Keratinocyte (primary cell): ENCODE measurements around the gene LSM3. TPM values are rescaled to one million over a fixed set of nuclear protein-coding genes. Genes with fewer than 3 reads are reported as not detected.

Source experiments
- DNase-seq: peaks from one replicate; pipeline ENCODE4 v3.0.0-alpha.2; 2011; ENCODE audit warnings: low read depth, missing footprints, low spot score
- FAIRE-seq: peaks from 2 replicates; lab custom pipeline; 2011; peaks lifted over from hg19 to GRCh38; lab: Jason Lieb, UNC
- H2AFZ ChIP-seq: 2 replicates; pipeline ENCODE4 v1.6.0; 2012; ENCODE audit warnings: low read length, control low read depth, inconsistent platforms; ENCODE audit not compliant: control insufficient read depth
- H3K27ac ChIP-seq: 2 replicates; pipeline ENCODE4 v1.5.1; 2011; ENCODE audit warnings: low read length; ENCODE audit not compliant: control insufficient read depth, insufficient read depth
- H3K27me3 ChIP-seq: 3 replicates; pipeline ENCODE4 v1.6.0; 2011; ENCODE audit warnings: low read length; ENCODE audit not compliant: control insufficient read depth, insufficient read depth; ENCODE audit errors: extremely low read depth
- H3K36me3 ChIP-seq, 2 experiments: 2 replicates in 1 of 2; 3 replicates in 1 of 2; pipeline ENCODE4 v1.5.1; 2011; ENCODE audit warnings: low read length in 2 of 2, mild to moderate bottlenecking in 1 of 2; ENCODE audit not compliant: control insufficient read depth in 2 of 2, insufficient read depth in 2 of 2; ENCODE audit errors: extremely low read depth in 1 of 2
- H3K4me1 ChIP-seq: 3 replicates; pipeline ENCODE4 v1.5.1; 2011; ENCODE audit warnings: low read length; ENCODE audit not compliant: control insufficient read depth, insufficient read depth; ENCODE audit errors: extremely low read depth
- H3K4me2 ChIP-seq: 3 replicates; pipeline ENCODE4 v1.6.0; 2011; ENCODE audit warnings: low read depth, low read length; ENCODE audit not compliant: control insufficient read depth, insufficient read depth; ENCODE audit errors: extremely low read depth
- H3K4me3 ChIP-seq, 3 experiments: fragments of 200-600 bp in 1 of 3; sonication (generic) in 1 of 3; 2 replicates in 2 of 3; 3 replicates in 1 of 3; pipeline ENCODE4 v1.5.1; 2011 to 2016; ENCODE audit warnings: low read length in 3 of 3, mild to moderate bottlenecking in 3 of 3, control low read depth in 2 of 3, inconsistent platforms in 1 of 3, low read depth in 1 of 3, mixed read lengths in 1 of 3, mixed run types in 1 of 3, moderate library complexity in 1 of 3; ENCODE audit not compliant: control insufficient read depth in 2 of 3, insufficient read depth in 2 of 3; ENCODE audit errors: extremely low read depth in 1 of 3
- H3K79me2 ChIP-seq: 2 replicates; pipeline ENCODE4 v1.6.0; 2012; ENCODE audit warnings: low read length; ENCODE audit not compliant: control insufficient read depth, insufficient read depth
- H3K9ac ChIP-seq: 3 replicates; pipeline ENCODE4 v1.6.0; 2011; ENCODE audit warnings: low read length; ENCODE audit not compliant: control insufficient read depth, insufficient read depth; ENCODE audit errors: extremely low read depth
- H3K9me1 ChIP-seq: 3 replicates; pipeline ENCODE4 v1.6.0; 2011; ENCODE audit warnings: low read length; ENCODE audit not compliant: control insufficient read depth, insufficient read depth; ENCODE audit errors: extremely low read depth
- H3K9me3 ChIP-seq: 2 replicates; pipeline ENCODE4 v1.5.1; 2012; ENCODE audit warnings: low read depth, low read length; ENCODE audit not compliant: control insufficient read depth
- H4K20me1 ChIP-seq: 3 replicates; pipeline ENCODE4 v1.6.0; 2011; ENCODE audit warnings: low read length; ENCODE audit not compliant: control insufficient read depth, insufficient read depth; ENCODE audit errors: extremely low read depth
- CTCF ChIP-seq, 3 experiments: IDR thresholded peaks in 1 of 3; conservative IDR thresholded peaks in 1 of 3; optimal IDR thresholded peaks in 1 of 3; 2 replicates in 2 of 3; 3 replicates in 1 of 3; pipeline versions ENCODE3 to v1.5.1; 2011; ENCODE audit warnings: low read length in 3 of 3, mild to moderate bottlenecking in 3 of 3, moderate library complexity in 2 of 3, control low read depth in 1 of 3, inconsistent platforms in 1 of 3; ENCODE audit not compliant: insufficient read depth in 2 of 3; ENCODE audit errors: extremely low read depth in 1 of 3
- EZH2 ChIP-seq: IDR thresholded peaks from one replicate; pipeline ENCODE4 v1.6.1; 2012; ENCODE audit warnings: inconsistent platforms, mild to moderate bottlenecking, low read length, moderate library complexity
- dilution Hi-C: fragments of 300-500 bp; cut with MboI; formaldehyde crosslinking; loops from one replicate; pipeline ENCODE4 v1.7.0; 2020; ENCODE audit warnings: low sequenced_read_pairs; ENCODE audit not compliant: extremely low pct_ligation_motif_present
- polyA plus RNA-seq, 5 experiments: library from polyadenylated mRNA; depleted of rRNA in 3 of 5; stranded (reverse) in 3 of 5; stranded (forward) in 1 of 5; unstranded in 1 of 5; fragments of >200 nt; gene quantifications; 1 replicate in 1 of 5; 2 replicates in 3 of 5; 3 replicates in 1 of 5; pipeline versions ENCODE4 v1.2.1 to v1.2.3, GENCODE V29; 2011 to 2012; ENCODE audit warnings: missing spikeins in 2 of 5, low read depth in 1 of 5, low replicate concordance in 1 of 5

The LSM3 gene
- polyA plus RNA-seq, 1 donor (not counting 4 experiments of a cell fraction or from before 2014, with no cell fraction given), result 26.1 TPM

- Histone ChIP-seq H3K36me3 (peaks cover 3 to 4% of the 10 kb centered on the region in 2 experiments), H3K4me1 (peaks cover 59% of the 10 kb centered on the region), H4K20me1 (no peaks in the 10 kb centered on the region), H3K27ac (peak overlapping the region; percentile 99), H3K9ac (peak overlapping the region; percentile 98), H3K79me2 (peaks cover 74% of the 10 kb centered on the region), H3K27me3 (no peaks in the 10 kb centered on the region), H3K9me1 (peaks cover 3% of the 10 kb centered on the region), H3K4me3 (peak overlapping the region; percentile 89 to 100 (median 97)), H3K9me3 (no peaks in the 10 kb centered on the region), H2AFZ (no peak overlapping the region), H3K4me2 (peak overlapping the region; percentile 87)
- DNase-seq, result no peak
- TF ChIP-seq CTCF (optimal IDR thresholded peaks at IDR 0.05 in 1 of 3, IDR thresholded peaks at IDR 0.05 in 1 of 3, conservative IDR thresholded peaks at IDR 0.05 in 1 of 3; ENCODE audit: extremely low read depth in 1 of 3, insufficient read depth in 2 of 3, low read length in 3 of 3) (no peak), EZH2 (no peak)
- FAIRE-seq, result no peak
- dilution Hi-C loops, result no loop called here
Observed at GRCh38 chr3:14179795-14180194, 1.2 kb downstream of the LSM3 start.

DNA sequence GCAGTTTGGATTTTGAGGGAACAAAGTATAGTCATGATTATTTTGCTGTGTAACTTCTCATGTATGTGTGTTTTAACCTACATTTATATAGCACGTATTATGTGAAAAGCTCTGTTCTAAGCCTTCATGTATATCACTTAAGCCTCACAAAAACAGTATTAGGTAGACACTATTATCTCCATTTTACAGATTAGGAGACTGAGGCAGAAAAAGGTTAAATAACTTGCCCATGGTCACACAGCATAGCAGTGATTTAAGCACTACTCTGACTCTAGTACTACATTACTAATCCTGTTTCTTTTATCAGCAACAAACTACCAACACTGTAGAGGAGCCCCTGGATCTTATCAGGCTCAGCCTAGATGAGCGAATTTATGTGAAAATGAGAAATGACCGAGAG, 2.6 kb downstream of the LSM3 start:
- DNase-seq (no peak), FAIRE-seq (no peak)
- Histone ChIP-seq H3K4me2 (peak overlapping the region; percentile 17), H3K4me1 (peaks cover 44% of the 10 kb centered on the region), H3K27ac (peak overlapping the region; percentile 42), H3K79me2 (peaks cover 66% of the 10 kb centered on the region), H3K36me3 (peaks cover 4 to 6% of the 10 kb centered on the region in 2 experiments), H3K4me3 (no peak overlapping the region), H4K20me1 (no peaks in the 10 kb centered on the region), H3K27me3 (no peaks in the 10 kb centered on the region), H3K9me3 (no peaks in the 10 kb centered on the region), H3K9me1 (no peaks in the 10 kb centered on the region), H2AFZ (no peak overlapping the region), H3K9ac (no peak overlapping the region)
- dilution Hi-C loops, result no loop called here
- TF ChIP-seq EZH2 (no peak), CTCF (optimal IDR thresholded peaks at IDR 0.05 in 1 of 3, IDR thresholded peaks at IDR 0.05 in 1 of 3, conservative IDR thresholded peaks at IDR 0.05 in 1 of 3; ENCODE audit: extremely low read depth in 1 of 3, insufficient read depth in 2 of 3, low read length in 3 of 3) (no peak)
